SK-N-SH treated with all-trans-retinoic acid at 6 μM for 48 hours (cell line): Measurements from ENCODE around the gene ARL15.
A peak's percentile ranks its signal among the peaks of the same experiment; 100 is the strongest.
"Not testable (repeated sequence)": the region's sequence is repeated elsewhere in the genome, so short reads cannot be mapped to it uniquely, and the experiment has no call there.

ENCODE experiments used
- ATAC-seq: fragments of 200-7000 bp; cut with Tn5 transposase; 3 replicates; pipeline ENCODE4 v1.9.1; 2020; ENCODE audit warnings: mild to moderate bottlenecking, moderate library complexity
- ARNTL ChIP-seq: fragments of 450-650 bp; formaldehyde crosslinking; IDR thresholded peaks from 2 replicates; pipeline ENCODE4 v1.5.0; 2020; ENCODE audit warnings: low read depth, mild to moderate bottlenecking, moderate library complexity, borderline replicate concordance
- CSDC2 ChIP-seq: fragments of 250-450 bp; sonication (Bioruptor Pico); IDR thresholded peaks from 2 replicates; pipeline ENCODE4 v1.5.0; 2020; ENCODE audit warnings: mild to moderate bottlenecking, moderate library complexity
- ESRRG ChIP-seq: fragments of 250-450 bp; sonication (Bioruptor Pico); IDR thresholded peaks from 2 replicates; pipeline ENCODE4 v1.6.1; 2021; ENCODE audit warnings: mild to moderate bottlenecking
- GLIS3 ChIP-seq: fragments of 250-450 bp; sonication (Bioruptor Pico); IDR thresholded peaks from 2 replicates; pipeline ENCODE4 v1.5.0; 2020; ENCODE audit warnings: mild to moderate bottlenecking, moderate library complexity
- ISL1 ChIP-seq: fragments of 250-450 bp; sonication (Bioruptor Pico); IDR thresholded peaks from 2 replicates; pipeline ENCODE4 v2.1.2; 2022; ENCODE audit warnings: mild to moderate bottlenecking, moderate library complexity
- OSR1 ChIP-seq: fragments of 250-450 bp; sonication (Bioruptor Pico); IDR thresholded peaks from 2 replicates; pipeline ENCODE4 v1.8.0; 2022; ENCODE audit warnings: moderate library complexity, mild to moderate bottlenecking, inconsistent platforms
- PPARA ChIP-seq: fragments of 250-450 bp; sonication (Bioruptor Pico); IDR thresholded peaks from 2 replicates; pipeline ENCODE4 v1.5.0; 2020; ENCODE audit warnings: mild to moderate bottlenecking, borderline replicate concordance
- RARB ChIP-seq: fragments of 250-450 bp; sonication (Bioruptor Pico); IDR thresholded peaks from 2 replicates; pipeline ENCODE4 v1.8.0; 2021; ENCODE audit warnings: mild to moderate bottlenecking, moderate library complexity
- SNAI2 ChIP-seq: fragments of 250-450 bp; sonication (Bioruptor Pico); IDR thresholded peaks from 2 replicates; pipeline ENCODE4 v1.5.0; 2020; ENCODE audit warnings: mild to moderate bottlenecking, moderate library complexity
- TCF4 ChIP-seq: fragments of 250-450 bp; sonication (Bioruptor Pico); IDR thresholded peaks from 2 replicates; pipeline ENCODE4 v1.8.0; 2021; ENCODE audit warnings: mild to moderate bottlenecking, moderate library complexity, borderline replicate concordance
- TOX ChIP-seq: fragments of 250-450 bp; sonication (Bioruptor Pico); IDR thresholded peaks from 2 replicates; pipeline ENCODE4 v1.8.0; 2021; ENCODE audit warnings: mild to moderate bottlenecking, moderate library complexity, borderline replicate concordance
- ZC3H10 ChIP-seq: fragments of 250-450 bp; sonication (Bioruptor Pico); IDR thresholded peaks from 2 replicates; pipeline ENCODE4 v1.5.1; 2021; ENCODE audit warnings: mild to moderate bottlenecking, moderate library complexity
- ZFP3 ChIP-seq: fragments of 250-450 bp; sonication (Bioruptor Pico); IDR thresholded peaks from 2 replicates; pipeline ENCODE4 v1.5.0; 2020; ENCODE audit warnings: mild to moderate bottlenecking, moderate library complexity
- ZFP30 ChIP-seq: fragments of 450-650 bp; formaldehyde crosslinking; IDR thresholded peaks from 2 replicates; pipeline ENCODE4 v1.5.0; 2022; ENCODE audit warnings: mild to moderate bottlenecking, moderate library complexity
- ZNF565 ChIP-seq: fragments of 450-650 bp; formaldehyde crosslinking; conservative IDR thresholded peaks from 2 replicates; pipeline ENCODE4 v1.5.0; 2020; ENCODE audit warnings: low read depth, mild to moderate bottlenecking, moderate library complexity
- ZNF70 ChIP-seq: fragments of 450-650 bp; formaldehyde crosslinking; IDR thresholded peaks from 2 replicates; pipeline ENCODE4 v1.5.0; 2020; ENCODE audit warnings: mild to moderate bottlenecking, moderate library complexity
- ZNF8 ChIP-seq: fragments of 450-650 bp; formaldehyde crosslinking; IDR thresholded peaks from 2 replicates; pipeline ENCODE4 v1.5.0; 2020; ENCODE audit warnings: mild to moderate bottlenecking, moderate library complexity
- TF ChIP-seq, protein P1 (sequence below): fragments of 250-450 bp; sonication (Bioruptor Pico); IDR thresholded peaks from 2 replicates; pipeline ENCODE4 v1.8.0; 2021; ENCODE audit warnings: low read depth, mild to moderate bottlenecking, moderate library complexity, borderline replicate concordance
- TF ChIP-seq, protein P2 (sequence below): fragments of 250-450 bp; sonication (Bioruptor Pico); IDR thresholded peaks from 2 replicates; pipeline ENCODE4 v1.5.1; 2021; ENCODE audit warnings: mild to moderate bottlenecking, moderate library complexity
- TF ChIP-seq, protein P3 (sequence below): fragments of 250-450 bp; sonication (Bioruptor Pico); IDR thresholded peaks from 2 replicates; pipeline ENCODE4 v1.8.0; 2020; ENCODE audit warnings: mild to moderate bottlenecking, moderate library complexity, borderline replicate concordance
- TF ChIP-seq, protein P4 (sequence below): fragments of 250-450 bp; sonication (Bioruptor Pico); IDR thresholded peaks from 2 replicates; pipeline ENCODE4 v1.5.1; 2020; ENCODE audit warnings: low read depth, mild to moderate bottlenecking, moderate library complexity
- TF ChIP-seq, protein P5 (sequence below): fragments of 250-450 bp; sonication (Bioruptor Pico); IDR thresholded peaks from 2 replicates; pipeline ENCODE4 v1.5.0; 2020; ENCODE audit warnings: mild to moderate bottlenecking, moderate library complexity

Gene ARL15

DNA sequence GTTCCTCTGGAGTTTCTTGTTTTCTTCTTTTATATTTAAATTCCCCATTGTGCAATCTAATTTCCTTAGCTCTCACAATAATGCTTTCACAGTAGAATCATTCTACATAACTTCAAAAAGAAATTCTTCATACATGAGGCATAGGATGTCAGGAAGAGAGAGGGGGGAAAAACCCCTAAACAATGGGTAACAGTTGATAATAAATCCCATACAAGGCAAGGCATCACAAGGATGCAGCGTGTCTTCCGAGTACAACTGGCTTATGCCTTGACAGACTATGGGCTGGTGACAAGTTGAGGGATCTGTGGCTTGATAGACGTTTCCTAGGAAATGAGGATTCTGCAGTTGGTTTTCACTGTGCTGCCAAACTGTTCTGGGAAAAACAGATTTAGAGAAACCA lies 247.4 kb downstream of the ARL15 start:
- TF ChIP-seq GLIS3 (CRISPR knock-in tag) (no peak), ISL1 (CRISPR knock-in tag) (peak; percentile 20; the same call in 1 of the 2 replicates), ZNF565 (CRISPR knock-in tag) (no peak)
- peak; percentile 87 for ATAC-seq

DNA sequence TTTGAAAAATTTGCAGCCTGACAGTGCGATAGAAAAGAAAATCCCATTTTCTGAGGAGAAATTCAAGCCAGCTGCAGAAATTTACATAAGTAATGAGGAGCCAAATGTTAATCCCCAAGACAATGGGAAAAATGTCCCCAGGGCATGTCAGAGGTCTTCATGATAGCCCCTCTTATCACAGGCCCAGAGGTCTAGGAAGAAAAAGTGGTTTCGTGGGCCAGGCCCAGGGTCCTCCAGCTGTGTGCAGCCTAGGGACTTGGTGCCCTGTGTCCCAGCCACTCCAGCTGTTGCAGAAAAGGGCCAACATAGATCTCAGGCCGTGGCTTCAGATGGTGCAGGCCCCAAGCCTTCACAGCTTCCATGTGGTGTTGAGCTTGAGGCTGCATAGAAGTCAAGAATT lies 249.5 kb downstream of the ARL15 start:
- ATAC-seq = not testable (repeated sequence)

DNA sequence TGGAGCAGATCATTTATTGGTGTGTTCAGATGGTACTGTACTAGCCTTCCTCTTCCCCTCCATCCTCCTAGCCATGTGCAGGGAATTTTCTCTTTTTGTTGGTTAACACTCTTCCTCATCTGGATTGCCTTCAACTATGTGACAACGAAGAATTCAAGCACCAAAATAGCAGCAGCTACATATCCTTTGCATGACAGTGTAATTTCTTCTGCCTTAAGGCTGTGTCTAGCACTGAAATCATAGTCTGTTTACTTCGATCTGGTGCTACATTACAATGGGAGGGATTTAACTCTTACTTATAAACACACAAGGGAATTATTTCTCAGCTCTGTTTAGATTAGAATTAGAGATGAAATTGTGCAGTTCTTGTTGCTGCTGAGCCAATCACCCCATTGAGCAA lies 260.4 kb downstream of the ARL15 start:
- TF ChIP-seq, protein P1, sequence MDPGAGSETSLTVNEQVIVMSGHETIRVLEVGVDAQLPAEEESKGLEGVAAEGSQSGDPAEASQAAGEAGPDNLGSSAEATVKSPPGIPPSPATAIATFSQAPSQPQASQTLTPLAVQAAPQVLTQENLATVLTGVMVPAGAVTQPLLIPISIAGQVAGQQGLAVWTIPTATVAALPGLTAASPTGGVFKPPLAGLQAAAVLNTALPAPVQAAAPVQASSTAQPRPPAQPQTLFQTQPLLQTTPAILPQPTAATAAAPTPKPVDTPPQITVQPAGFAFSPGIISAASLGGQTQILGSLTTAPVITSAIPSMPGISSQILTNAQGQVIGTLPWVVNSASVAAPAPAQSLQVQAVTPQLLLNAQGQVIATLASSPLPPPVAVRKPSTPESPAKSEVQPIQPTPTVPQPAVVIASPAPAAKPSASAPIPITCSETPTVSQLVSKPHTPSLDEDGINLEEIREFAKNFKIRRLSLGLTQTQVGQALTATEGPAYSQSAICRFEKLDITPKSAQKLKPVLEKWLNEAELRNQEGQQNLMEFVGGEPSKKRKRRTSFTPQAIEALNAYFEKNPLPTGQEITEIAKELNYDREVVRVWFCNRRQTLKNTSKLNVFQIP (CRISPR knock-in tag) = no peak
- TF ChIP-seq GLIS3 (CRISPR knock-in tag) (no peak), ZNF8 (no peak), ARNTL (CRISPR knock-in tag) (no peak), PPARA (no peak), SNAI2 (no peak), ZFP3 (CRISPR knock-in tag) (no peak), TOX (CRISPR knock-in tag) (no peak), RARB (no peak), ZFP30 (CRISPR knock-in tag) (no peak), TCF4 (no peak), ESRRG (CRISPR knock-in tag) (no peak), CSDC2 (CRISPR knock-in tag) (no peak), ISL1 (CRISPR knock-in tag) (no peak)
- TF ChIP-seq, protein P2, sequence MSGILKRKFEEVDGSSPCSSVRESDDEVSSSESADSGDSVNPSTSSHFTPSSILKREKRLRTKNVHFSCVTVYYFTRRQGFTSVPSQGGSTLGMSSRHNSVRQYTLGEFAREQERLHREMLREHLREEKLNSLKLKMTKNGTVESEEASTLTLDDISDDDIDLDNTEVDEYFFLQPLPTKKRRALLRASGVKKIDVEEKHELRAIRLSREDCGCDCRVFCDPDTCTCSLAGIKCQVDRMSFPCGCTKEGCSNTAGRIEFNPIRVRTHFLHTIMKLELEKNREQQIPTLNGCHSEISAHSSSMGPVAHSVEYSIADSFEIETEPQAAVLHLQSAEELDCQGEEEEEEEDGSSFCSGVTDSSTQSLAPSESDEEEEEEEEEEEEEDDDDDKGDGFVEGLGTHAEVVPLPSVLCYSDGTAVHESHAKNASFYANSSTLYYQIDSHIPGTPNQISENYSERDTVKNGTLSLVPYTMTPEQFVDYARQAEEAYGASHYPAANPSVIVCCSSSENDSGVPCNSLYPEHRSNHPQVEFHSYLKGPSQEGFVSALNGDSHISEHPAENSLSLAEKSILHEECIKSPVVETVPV (CRISPR knock-in tag) = no peak
- TF ChIP-seq, protein P3, sequence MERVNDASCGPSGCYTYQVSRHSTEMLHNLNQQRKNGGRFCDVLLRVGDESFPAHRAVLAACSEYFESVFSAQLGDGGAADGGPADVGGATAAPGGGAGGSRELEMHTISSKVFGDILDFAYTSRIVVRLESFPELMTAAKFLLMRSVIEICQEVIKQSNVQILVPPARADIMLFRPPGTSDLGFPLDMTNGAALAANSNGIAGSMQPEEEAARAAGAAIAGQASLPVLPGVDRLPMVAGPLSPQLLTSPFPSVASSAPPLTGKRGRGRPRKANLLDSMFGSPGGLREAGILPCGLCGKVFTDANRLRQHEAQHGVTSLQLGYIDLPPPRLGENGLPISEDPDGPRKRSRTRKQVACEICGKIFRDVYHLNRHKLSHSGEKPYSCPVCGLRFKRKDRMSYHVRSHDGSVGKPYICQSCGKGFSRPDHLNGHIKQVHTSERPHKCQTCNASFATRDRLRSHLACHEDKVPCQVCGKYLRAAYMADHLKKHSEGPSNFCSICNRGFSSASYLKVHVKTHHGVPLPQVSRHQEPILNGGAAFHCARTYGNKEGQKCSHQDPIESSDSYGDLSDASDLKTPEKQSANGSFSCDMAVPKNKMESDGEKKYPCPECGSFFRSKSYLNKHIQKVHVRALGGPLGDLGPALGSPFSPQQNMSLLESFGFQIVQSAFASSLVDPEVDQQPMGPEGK (CRISPR knock-in tag) = no peak
- TF ChIP-seq, protein P4, sequence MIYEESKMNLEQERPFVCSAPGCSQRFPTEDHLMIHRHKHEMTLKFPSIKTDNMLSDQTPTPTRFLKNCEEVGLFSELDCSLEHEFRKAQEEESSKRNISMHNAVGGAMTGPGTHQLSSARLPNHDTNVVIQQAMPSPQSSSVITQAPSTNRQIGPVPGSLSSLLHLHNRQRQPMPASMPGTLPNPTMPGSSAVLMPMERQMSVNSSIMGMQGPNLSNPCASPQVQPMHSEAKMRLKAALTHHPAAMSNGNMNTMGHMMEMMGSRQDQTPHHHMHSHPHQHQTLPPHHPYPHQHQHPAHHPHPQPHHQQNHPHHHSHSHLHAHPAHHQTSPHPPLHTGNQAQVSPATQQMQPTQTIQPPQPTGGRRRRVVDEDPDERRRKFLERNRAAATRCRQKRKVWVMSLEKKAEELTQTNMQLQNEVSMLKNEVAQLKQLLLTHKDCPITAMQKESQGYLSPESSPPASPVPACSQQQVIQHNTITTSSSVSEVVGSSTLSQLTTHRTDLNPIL (CRISPR knock-in tag) = no peak
- TF ChIP-seq, protein P5, sequence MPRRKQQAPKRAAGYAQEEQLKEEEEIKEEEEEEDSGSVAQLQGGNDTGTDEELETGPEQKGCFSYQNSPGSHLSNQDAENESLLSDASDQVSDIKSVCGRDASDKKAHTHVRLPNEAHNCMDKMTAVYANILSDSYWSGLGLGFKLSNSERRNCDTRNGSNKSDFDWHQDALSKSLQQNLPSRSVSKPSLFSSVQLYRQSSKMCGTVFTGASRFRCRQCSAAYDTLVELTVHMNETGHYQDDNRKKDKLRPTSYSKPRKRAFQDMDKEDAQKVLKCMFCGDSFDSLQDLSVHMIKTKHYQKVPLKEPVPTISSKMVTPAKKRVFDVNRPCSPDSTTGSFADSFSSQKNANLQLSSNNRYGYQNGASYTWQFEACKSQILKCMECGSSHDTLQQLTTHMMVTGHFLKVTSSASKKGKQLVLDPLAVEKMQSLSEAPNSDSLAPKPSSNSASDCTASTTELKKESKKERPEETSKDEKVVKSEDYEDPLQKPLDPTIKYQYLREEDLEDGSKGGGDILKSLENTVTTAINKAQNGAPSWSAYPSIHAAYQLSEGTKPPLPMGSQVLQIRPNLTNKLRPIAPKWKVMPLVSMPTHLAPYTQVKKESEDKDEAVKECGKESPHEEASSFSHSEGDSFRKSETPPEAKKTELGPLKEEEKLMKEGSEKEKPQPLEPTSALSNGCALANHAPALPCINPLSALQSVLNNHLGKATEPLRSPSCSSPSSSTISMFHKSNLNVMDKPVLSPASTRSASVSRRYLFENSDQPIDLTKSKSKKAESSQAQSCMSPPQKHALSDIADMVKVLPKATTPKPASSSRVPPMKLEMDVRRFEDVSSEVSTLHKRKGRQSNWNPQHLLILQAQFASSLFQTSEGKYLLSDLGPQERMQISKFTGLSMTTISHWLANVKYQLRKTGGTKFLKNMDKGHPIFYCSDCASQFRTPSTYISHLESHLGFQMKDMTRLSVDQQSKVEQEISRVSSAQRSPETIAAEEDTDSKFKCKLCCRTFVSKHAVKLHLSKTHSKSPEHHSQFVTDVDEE = no peak
- ATAC-seq = peak; percentile 89

DNA sequence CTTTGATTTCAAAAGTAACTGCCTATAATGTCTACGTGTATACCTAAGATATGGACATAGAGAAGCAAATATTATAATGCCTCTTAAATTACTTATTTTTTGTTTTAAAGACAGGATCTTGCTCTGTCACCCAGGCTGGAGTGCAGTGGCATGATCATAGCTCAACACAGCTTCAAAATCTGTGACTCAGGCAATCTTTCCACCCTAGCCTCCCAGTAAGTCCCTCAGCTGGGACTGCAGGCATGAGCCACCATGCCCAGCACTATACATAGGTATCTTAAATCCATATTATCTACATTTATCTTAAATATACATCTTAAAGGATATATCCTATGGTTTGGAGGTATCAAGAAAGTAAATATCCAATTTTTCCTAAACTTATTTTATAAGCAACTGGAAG lies 261.2 kb downstream of the ARL15 start:
- no peak for ATAC-seq
- TF ChIP-seq ISL1 (CRISPR knock-in tag) (no peak), ZNF8 (no peak), ZC3H10 (no peak), PPARA (no peak), ZFP30 (CRISPR knock-in tag) (no peak), TCF4 (no peak), CSDC2 (CRISPR knock-in tag) (no peak), ZNF565 (CRISPR knock-in tag) (no peak), ESRRG (CRISPR knock-in tag) (no peak), TOX (CRISPR knock-in tag) (no peak), ZFP3 (CRISPR knock-in tag) (no peak), GLIS3 (CRISPR knock-in tag) (no peak), OSR1 (no peak), ARNTL (CRISPR knock-in tag) (no peak), ZNF70 (CRISPR knock-in tag) (no peak)
- TF ChIP-seq, protein P1 (CRISPR knock-in tag) = no peak
- TF ChIP-seq, protein P4 (CRISPR knock-in tag) = no peak
